Stimulated activated CD4-positive, alpha-beta T cell treated with anti-CD3 and anti-CD28 coated beads, TNF-alpha, amount 100 ng/mL, for 1 hour (primary cell): Measurements from ENCODE around the gene CDC40.

Source experiments
- DNase-seq, 3 donors: peaks; one replicate each; pipeline ENCODE4 v3.0.0-alpha.2; 2020; ENCODE audit warnings: low read depth in 3 of 3, low spot score in 1 of 3

Gene CDC40

DNA sequence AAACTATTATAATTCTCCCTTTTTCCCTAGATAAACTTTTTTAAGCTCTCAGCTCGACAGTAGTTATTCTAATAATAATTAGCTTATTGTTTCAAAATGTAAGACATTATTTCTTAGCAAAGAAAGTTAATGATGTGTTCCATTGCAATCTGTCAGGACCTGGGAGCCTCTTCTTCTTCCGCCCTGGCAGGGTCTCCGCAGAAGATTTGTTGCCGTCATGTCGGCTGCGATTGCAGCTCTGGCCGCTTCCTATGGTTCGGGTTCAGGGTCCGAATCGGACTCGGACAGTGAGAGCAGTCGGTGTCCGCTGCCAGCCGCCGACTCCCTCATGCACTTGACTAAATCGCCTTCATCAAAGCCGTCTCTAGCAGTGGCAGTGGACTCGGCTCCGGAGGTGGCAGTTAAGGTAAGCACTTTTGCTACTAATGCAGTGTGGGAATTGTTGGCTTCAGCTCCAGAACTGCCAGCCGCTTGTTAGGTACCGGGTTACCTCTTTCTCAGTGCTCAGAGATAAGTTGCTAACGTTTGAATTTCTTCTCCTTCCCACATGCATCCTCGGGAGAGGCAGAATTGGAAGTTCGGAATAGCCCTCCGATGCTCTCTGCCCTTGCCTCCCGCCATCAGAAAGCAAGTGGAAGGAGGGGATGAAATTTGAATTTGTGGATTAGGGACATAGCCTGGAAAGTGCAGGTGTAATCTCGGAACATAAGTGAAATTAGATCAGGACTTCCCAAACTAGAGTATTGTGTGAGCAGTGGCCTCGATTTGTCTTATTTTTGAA is at the start of gene CDC40:
CDC40 (plus strand) TSS at position 200 of the 781 bp plus-strand sequence; CDS start at position 218, 18 bp downstream.
- DNase-seq = peak in 1 of 3 donors; percentile 25

DNA sequence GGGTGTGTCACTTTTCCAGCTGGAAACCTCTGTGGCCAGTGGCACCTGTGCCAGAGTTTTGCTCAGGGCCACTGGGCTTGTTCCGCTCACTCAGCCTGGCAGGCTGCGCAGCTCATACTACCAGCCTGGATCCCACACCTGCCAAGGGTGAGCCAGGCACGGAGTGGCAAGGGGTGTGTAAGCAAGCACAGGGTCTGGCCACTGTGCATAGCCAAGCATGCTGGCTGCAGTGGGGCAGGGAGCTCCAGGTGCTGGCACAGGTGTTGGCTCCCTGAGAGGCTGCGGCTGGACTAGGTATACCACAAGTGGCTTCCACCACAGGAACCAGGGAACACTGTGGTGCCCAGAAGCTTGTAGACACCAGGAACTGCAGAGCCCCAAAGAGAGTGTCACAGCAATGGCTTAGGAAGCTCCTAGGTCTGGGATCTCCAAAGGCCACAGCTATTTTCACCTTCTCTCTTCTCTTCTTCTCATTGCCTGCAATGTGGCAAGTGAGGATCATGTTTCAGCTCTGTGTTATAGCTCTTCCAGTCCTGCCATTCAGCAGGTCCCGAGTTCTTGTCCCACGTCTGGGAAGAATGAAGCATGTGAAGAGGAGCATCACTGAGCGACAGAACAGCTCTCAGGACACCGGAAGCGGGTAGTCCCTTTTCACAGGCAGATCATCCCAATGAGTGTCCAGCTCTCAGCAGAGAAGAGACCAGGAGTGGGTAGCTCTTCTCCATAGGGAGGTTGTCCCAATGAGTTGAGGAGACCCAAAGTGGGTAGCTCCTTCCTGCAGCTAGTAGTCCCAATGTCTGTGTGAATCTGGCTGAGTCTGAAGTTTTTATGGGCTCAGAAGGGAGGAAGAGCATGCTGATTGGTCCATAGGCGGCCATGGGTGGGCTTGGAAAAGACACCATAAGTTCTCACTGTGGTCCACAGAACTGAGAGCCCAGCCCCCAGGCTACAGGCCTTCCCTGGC is 42.0 kb upstream of the CDC40 start:
- no peak for DNase-seq

DNA sequence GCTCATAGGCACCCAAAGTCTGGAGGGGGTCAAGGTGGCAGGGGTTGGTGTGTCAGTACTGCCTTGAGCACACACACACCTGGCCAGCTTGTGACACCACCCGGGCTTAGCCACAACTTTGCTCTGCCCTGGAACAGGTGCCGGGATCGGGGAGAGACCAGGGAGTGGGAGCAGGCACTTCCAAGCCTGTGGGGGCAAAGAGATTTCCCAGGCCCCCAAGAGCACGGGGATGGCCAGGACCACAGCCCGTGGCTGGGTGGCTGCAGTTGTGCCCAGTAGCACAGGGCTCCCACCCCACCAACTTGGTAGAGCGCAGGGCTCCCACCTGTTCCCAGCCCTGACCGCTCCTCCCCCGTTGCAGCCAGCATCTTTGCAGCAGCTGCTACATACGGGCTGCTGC is 41.2 kb upstream of the CDC40 start:
- DNase-seq = no peak

DNA sequence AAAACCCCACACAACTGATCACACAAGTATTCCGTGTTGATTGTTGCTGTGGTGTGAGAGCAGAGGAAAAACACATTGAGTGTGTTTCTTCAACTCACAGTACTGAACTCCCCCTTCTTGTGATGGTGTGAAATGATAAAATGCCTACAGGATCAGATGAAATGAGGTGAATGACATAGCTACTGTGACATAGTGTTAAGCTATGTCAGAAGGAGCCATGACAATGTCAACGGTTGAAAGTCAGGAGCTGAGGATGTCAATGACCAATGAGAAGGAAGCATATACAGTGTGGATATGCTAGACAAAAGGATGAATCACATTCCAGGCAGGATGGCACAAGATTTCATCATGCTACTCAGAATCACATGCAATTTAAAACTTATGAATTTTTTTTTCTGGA is 39.6 kb upstream of the CDC40 start:
- no peak for DNase-seq

DNA sequence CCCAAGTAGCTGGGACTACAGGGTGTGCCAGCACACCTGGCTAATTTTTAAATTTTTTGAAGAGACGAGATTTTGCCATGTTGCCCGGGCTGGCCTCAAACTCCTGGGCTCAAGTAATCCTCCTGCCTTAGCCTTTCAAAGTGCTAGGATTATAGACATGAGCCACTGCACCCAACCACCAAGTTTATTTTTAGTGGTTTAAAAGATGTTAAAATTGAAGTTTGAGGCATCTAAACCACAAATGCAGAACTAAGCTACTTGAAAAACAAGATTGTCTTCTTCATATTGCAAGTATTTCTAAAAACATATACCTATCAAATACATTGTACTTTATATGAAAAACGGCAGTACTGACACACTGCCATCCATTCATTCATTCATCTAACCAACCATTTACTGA is 32.4 kb upstream of the CDC40 start:
- no peak for DNase-seq

DNA sequence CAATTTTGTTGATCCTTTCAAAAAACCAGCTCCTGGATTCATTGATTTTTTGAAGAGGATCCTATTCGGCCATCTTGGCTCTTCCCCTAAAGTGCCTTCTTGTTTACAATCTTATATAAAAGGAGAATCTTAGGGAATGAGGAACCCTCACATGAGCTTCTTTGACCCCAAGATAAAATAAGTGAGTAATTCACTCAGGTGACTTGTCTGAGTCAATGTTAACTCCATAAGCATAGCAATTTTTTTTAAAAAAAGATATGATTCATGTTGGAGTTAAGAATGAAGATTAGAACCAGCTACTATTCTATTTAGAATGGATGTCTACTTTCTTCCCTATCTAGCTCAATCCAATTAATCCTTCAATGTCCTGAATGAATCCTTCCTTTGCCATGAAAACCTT is 21.7 kb upstream of the CDC40 start:
- DNase-seq = no peak

DNA sequence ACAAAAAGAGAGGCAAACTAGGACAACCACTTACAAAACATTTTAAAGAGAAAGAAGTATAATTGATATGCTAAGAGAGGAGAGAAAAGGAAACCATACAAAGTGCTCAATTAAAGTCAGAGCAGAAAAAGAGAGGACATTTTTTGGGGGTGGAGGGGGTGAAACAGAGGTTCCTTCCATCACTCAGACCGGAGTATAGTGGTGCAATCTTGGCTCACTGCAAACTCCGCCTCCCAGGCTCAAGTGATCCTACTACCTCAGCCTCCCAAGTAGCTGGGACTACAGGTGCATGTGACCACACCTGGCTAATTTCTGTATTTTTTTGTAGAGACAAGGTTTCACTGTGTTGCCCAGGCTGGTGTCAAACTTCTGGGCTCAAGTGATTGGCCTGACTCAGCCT is 10.1 kb upstream of the CDC40 start:
- no peak for DNase-seq

DNA sequence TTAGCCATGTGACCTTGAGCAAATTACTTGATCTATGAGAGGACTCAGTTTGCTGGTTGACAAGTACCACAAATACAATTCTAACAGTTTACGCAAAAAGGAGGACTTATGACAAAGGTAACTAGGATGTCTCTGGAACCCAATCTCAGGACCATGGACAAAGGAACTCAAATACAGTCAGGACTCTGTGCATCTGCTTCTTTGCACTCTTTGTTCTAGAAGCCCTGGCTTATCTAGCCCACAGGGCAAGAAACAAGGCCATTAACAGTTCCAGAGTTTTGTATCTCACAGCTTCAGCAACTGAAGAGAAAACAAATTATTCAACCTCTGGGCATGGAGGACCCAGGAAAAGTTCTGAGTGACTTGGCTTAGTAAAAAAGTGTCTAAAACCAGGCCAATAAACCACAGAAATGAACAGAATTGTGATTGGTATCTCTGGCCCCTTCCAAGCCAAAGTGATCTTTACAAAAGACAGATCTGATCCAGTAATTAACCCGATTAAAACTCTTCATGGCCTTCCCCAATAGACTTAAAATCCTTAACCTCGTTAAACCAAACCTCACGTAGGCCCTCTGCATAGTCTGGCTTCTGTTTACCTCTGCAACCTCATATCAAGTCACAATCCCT is 6.6 kb upstream of the CDC40 start:
- no peak for DNase-seq

DNA sequence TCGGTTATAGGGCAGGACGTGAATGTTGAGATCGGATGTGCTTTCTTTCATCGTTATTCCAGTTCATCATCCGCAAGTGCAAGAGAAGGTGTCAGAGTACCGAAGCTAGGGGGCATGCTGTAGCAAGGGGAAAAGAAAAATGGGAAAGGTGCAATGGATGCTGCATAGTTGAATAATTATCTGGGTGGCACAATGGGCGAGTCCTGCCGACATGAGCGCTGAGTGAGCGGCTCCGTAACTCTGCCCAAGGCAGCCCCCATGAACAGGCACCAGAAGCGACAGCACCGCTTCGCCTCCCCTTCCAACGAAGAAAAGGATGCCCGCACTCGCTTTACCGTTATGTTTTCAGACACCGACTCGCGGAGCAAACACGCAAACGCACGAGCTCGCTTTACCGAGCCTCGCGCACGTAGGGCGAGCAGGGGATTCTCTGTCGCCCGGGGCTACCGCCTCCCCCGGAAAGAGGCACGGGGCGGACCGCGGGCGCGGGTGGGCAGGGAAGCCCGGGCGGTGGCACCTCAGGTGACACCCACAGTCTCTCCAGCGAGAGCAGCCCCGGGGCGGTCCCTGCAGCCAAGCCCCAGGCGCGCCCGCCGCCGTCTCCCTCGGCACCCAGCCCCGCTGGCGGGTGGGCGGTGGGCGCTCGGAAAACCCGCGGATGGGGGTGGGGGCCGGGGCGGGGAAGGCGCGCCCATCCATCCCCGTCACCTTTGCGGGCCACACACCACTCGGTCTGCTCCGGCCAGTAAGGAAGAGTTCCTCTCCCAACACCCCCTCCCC is 1.4 kb upstream of the CDC40 start:
- peak in 1 of 3 donors; percentile 25 for DNase-seq

DNA sequence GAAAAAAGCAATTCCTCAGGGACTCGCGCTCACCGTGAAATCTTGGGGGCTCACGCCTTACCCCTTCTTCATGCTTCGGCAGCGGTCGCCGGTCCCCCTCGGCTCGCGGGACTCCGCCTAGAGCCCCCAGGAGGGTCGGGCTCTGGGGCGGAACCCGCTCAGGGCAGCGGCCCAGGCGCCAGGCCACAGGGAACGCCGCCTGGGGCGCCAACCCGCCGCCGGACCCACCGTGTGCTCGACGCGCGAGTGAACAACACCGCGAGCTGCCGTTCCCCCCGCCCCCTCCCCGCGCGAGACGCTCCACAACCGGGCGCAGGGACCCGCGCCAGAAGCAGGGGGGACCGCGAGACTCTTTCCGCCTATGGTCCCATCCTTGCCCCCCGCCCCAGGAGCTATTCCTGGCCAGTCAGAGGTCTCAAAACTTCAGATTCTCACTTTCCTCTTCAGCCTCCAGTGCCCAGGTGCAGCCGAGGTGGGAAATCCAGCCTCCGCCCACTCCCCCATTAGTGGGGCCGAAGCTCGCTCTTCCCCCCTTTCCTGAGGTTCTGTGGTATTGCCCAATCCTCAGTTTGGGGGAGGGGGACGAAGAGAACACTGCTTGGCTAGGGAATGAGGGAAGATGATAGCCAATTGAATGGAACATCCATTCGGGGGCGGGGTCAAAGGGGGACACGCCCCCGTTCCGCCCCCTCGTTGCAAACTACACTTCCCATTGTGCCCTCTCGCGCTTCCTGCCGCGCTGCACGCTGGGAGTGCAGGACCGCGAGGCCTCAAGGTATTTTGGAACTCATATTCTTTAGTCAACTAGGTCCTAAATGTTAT is 610 bp upstream of the CDC40 start, which contains the start of gene WASF1:
WASF1 (minus strand) TSS at position 265 of the 822 bp plus-strand sequence. CDS start 52,069 bp downstream, outside the sequence.
- DNase-seq = peak; percentile 72 to 86 (median 79)

DNA sequence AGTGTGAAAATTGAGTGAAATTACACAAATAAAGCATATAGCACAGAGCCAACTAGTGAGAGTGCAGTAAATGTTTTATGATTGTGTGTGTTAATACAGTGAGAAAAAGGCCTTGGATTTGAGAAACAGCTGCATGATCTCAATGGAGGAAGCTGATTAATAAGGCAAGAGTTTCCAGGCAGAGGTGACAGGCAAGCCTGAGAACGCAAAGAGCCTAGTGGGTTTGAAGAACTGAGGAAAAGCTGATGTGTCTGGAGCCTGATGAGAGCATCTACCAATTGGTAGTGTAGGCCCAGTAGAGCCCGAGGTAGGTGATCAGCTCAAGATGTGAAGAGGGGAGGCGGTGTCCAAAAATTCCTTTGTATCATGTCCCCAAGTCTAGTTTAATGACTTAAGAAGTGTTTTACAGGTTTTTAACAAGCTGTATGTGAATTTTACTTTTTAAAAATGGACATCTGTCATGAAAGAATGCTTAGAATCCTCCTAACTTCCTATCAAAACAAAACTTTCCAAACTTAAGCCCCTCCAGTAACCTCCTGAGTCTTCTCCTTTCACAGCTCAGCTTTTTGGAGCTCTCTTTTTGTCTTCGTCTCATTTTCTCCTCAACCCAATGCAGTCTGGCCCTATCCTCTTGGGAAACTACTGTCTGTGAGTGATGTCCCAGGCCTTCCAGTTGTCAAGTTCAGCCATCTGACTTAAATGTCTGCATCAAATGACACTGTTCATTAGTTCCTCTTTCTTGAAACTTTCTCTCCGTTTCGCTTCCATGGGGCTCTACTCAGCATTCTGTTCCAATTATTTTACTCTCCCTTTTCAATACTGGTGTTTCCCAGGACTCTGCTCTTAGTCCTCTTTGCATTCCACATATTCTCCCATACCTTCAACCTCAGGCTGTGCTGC is 1.2 kb downstream of the CDC40 start:
- no peak for DNase-seq

DNA sequence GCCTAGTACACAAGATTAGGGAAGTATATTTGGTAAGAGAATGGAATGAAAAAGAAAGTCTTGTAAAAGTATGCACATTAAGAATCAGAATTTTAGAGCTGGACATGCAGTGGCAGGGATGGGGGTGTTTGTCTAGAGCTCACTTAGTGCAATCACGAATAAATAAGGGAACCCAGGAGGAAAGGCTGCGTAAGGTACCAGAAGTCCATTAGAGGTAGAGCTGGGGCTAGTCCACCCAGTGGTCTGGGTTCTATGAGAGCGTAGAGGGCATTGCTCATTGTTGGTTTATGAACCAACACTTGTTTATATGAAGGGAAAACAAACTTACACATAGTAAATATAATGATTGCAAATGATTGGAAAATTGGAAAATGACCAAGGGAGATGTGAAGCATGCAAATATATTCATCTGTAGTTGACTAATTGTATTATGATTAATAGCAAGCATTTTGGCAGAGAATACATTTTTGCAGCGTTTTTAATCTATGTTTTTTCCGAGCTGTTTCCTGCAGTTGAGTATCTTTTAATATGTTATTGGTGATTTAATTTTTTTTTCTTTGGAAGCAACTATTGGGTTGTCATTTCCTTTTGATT is 3.2 kb downstream of the CDC40 start:
- DNase-seq = no peak

DNA sequence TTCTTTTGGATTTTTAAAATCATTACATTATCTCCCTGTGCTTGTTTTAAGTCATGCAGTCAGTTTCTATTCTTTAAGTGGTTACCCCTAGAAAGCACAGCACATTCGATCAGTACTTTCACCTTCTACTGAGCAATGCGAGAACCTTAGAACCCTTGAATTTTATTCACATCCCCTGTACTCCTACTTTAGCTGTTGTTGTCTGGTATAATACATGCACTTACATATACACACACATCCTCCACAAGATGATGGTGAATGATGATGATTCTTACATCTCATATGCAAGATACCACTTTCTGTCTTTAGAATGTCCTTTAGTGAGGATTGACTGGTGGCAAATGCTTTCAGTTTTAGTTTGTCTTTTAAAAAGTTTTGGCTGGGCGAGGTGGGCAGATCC is 5.7 kb downstream of the CDC40 start:
- no peak for DNase-seq

DNA sequence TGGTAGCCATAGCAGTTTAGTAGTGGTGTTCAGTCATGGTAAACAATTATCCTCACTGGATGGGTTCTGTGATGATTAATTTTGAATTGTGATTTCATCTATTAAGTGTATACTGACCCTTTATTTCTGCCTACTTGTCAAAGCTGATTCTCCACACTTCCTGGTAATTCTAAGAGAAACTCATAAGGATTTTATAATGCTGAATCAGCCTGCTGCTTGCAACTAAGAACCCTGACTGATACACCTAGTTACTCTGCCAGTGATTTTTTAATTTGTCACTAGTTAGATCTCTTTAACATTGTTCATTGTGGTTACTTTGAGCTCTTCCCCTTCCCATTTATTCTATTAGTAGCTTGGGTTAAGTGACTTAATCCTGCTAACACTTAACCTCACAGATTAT is 8.6 kb downstream of the CDC40 start:
- DNase-seq = no peak

DNA sequence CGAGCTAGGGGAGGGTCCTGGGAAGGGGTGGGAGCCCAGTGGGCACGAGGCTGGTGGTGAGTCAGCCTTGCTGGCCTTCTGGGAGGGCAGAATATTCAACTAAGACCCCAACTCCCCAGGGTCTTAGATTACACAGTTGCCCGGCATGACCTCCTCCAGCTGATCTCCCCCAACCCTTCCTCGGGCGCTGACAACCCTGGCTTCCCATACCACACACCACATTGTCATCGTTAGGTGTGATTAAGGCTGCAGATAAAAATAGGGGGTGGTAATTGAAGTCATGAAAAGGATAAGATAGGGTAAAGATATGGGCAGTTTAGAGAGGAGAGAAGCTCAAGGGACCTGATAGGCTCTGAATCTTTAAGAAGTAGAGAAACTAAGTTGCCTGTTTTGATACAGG is 10.5 kb downstream of the CDC40 start:
- DNase-seq = no peak

DNA sequence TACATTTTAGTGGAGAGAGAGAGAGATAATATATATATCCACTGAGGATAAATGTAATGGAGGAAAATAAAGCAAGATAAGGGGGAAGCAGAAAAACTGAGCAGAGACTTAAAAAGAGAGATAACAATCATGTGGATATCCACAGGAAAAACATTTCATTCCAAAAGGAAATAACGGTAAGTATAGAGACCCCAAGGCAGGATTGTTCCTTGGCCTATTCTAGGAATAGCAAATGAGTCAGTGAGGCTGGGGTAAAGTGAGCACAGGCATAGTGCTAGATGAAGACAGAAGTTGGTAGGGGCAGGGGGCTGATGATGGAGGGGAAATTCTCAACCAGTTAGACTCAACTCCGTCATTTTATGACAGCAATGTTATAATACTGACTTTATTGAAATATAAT is 11.2 kb downstream of the CDC40 start:
- no peak for DNase-seq

DNA sequence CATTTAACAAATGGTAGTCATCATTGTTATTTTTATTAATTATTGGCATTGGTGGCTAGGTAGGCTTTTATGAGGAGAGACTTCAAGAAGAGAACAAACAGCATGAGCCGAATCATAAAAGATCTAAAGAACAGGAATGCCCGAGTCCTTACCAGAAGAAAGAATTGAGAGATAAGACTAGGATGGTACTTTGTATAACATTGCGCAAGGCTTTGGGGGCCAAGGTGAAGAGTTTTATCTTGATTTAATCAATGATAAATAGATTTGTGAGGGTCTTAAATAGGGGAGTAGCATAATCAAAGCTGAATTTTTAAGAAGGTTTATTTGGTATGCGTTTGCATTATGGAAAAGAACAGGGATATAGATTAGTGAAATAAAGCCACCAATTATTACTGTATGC is 15.4 kb downstream of the CDC40 start:
- DNase-seq = no peak

DNA sequence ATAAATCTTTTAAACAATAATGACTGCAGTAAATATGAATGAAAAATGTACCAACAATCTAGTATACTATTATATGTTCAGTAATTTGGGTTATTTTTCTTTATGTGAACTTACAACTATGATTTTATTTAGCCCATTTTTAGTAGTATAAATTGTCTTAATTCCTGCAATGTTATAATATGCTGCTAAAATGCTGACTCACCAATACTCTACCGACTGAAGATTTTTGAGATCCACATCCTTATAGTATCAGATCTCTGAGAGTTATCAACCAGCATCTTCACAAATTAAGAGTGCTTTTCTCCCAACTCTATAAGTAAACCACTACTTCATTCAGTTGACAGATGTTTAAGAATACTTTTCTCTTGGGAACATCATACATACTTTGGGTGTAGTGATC is 16.6 kb downstream of the CDC40 start:
- no peak for DNase-seq

DNA sequence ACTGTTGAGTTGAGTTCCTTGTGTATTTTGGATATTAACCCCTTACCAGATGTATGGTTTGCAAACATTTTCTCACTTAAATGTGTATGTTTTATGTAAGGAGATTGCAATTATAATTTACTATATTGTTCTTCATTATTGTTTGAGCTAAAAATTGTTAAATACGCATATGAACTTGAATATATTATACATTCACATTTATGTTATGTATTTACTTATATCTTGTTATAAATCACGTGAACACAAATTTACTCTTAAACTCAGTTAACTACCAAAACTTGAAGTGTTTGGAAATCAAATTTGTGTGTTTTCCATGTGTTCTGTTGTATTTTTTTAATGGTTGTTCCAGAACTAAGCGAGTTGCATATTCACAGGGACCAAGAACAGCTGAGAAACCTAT is 18.3 kb downstream of the CDC40 start:
- DNase-seq = no peak
